T-cell (primary cell): Measurements from ENCODE around the gene SAMD14. TPM values are rescaled to one million over a fixed set of nuclear protein-coding genes. Genes with fewer than 3 reads are reported as not detected.
A peak's percentile ranks its signal among the peaks of the same experiment; 100 is the strongest.

ENCODE experiments used
- ATAC-seq, 4 experiments: fragments of 200-7000 bp in 3 of 4; fragments of 150-1000 bp in 1 of 4; cut with Tn5 transposase; replicated peaks in 1 of 4; 1 replicate in 3 of 4; 2 replicates in 1 of 4; pipeline ENCODE4 v1.10.0; 2021; ENCODE audit warnings: moderate library complexity in 3 of 4, mild to moderate bottlenecking in 2 of 4, moderate number of reproducible peaks in 1 of 4
- CTCF ChIA-PET, 2 donors: fragments of 300-600 bp; sonication (Branson Sonifier 250); formaldehyde crosslinking; loops; one replicate each; lab custom pipeline; 2022; ENCODE audit warnings: antibody characterized with exemption in 2 of 2; lab: Charles Lee
- POLR2A ChIA-PET, 2 donors: fragments of 300-600 bp; sonication (Branson Sonifier 250); formaldehyde crosslinking; loops; one replicate each; lab custom pipeline; 2022; ENCODE audit warnings: antibody characterized with exemption in 2 of 2; lab: Charles Lee
- DNase-seq, 35 experiments: peaks; one replicate each; pipeline versions ENCODE4 v3.0.0 to v3.0.0-alpha.2; 2013 to 2023
- H3K27ac ChIP-seq: one replicate; pipeline ENCODE4 v1.5.1; 2013; ENCODE audit warnings: low read length
- H3K27me3 ChIP-seq, 2 experiments: replicated peaks in 1 of 2; 1 replicate in 1 of 2; 2 replicates in 1 of 2; pipeline versions ENCODE4 v1.6.1 to v1.7.0; 2013; ENCODE audit warnings: low read length in 1 of 2, mixed read lengths in 1 of 2; ENCODE audit not compliant: control insufficient read depth in 2 of 2, insufficient read depth in 2 of 2; ENCODE audit errors: extremely low read depth in 1 of 2
- H3K36me3 ChIP-seq, 2 donors: 1 replicate in 1 of 2; 2 replicates in 1 of 2; pipeline versions ENCODE4 v1.6.1 to v1.7.0; 2013; ENCODE audit warnings: low read length in 1 of 2; ENCODE audit not compliant: control insufficient read depth in 2 of 2, insufficient read depth in 1 of 2; ENCODE audit errors: extremely low read depth in 1 of 2
- H3K4me1 ChIP-seq, 2 experiments: 1 replicate in 1 of 2; 2 replicates in 1 of 2; pipeline versions ENCODE4 v1.6.1 to v1.7.0; 2013; ENCODE audit warnings: low read length in 2 of 2, mixed read lengths in 1 of 2; ENCODE audit not compliant: insufficient read depth in 2 of 2, control insufficient read depth in 1 of 2; ENCODE audit errors: extremely low read depth in 1 of 2
- H3K4me3 ChIP-seq, 2 donors: 1 replicate in 1 of 2; 2 replicates in 1 of 2; pipeline versions ENCODE4 v1.5.1 to v1.7.0; 2013; ENCODE audit warnings: mild to moderate bottlenecking in 2 of 2, low read length in 1 of 2, moderate library complexity in 1 of 2; ENCODE audit not compliant: control insufficient read depth in 1 of 2; ENCODE audit errors: extremely low read depth in 1 of 2
- H3K9me3 ChIP-seq: 2 replicates; pipeline ENCODE4 v1.7.0; 2013
- H3K27ac Mint-ChIP-seq, 2 donors: one replicate each; pipeline ENCODE4 v1.8.0; 2020 to 2021; ENCODE audit warnings: mild to moderate bottlenecking in 2 of 2, mixed read lengths in 2 of 2
- H3K27me3 Mint-ChIP-seq, 2 donors: one replicate each; pipeline ENCODE4 v1.8.0; 2021 to 2022; ENCODE audit warnings: mixed read lengths in 2 of 2
- H3K36me3 Mint-ChIP-seq: one replicate; pipeline ENCODE4 v1.8.0; 2021; ENCODE audit warnings: mixed read lengths
- H3K4me1 Mint-ChIP-seq, 3 donors: one replicate each; pipeline ENCODE4 v1.8.0; 2020 to 2022; ENCODE audit warnings: mixed read lengths in 3 of 3, mild to moderate bottlenecking in 1 of 3
- H3K4me3 Mint-ChIP-seq, 3 donors: one replicate each; pipeline ENCODE4 v1.8.0; 2020 to 2022; ENCODE audit warnings: mild to moderate bottlenecking in 3 of 3, mixed read lengths in 3 of 3, moderate library complexity in 3 of 3
- H3K9me3 Mint-ChIP-seq, 3 donors: one replicate each; pipeline ENCODE4 v1.8.0; 2020 to 2022; ENCODE audit warnings: mixed read lengths in 3 of 3
- WGBS: methylation state at CpG from one replicate; pipeline ENCODE4 v1.1.5; 2013; ENCODE audit warnings: missing lambda C conversion rate; ENCODE audit not compliant: insufficient coverage; 5-methylcytosine and 5-hydroxymethylcytosine counted together
- total RNA-seq, 35 experiments: library from RNA in 6 of 35; stranded (reverse) in 6 of 35; fragments of 120-200 nt in 1 of 35; gene quantifications; one replicate each; pipeline versions ENCODE4 v1.2.1 to v1.2.4 and lab custom pipeline; 2013 to 2026

SAMD14 gene
- total RNA-seq, 5 donors from 2014 or later (not counting 1 experiment from before 2014, with no cell fraction given), result 0.23 to 0.70 (median 0.35) TPM

GRCh38 chr17:50127697-50128361 lies 2.1 kb downstream of the SAMD14 start:
- POLR2A ChIA-PET, result no interaction called here
- Histone ChIP-seq H3K27ac (no peak overlapping the region), H3K27me3 (peaks cover 0 to 45% of the 10 kb centered on the region in 2 experiments), H3K9me3 (no peaks in the 10 kb centered on the region), H3K4me1 (peaks cover 6 to 30% of the 10 kb centered on the region in 2 experiments), H3K4me3 (no peak overlapping the region), H3K36me3 (no peaks in the 10 kb centered on the region)
- ATAC-seq (no peak), DNase-seq (no peak)
- no peaks in the 10 kb centered on the region for H3K9me3 Mint-ChIP-seq
- WGBS, result no CpG with 5 or more reads among the region's 6 CpGs
- no peak overlapping the region for H3K4me3 Mint-ChIP-seq
- no peaks in the 10 kb centered on the region for H3K36me3 Mint-ChIP-seq
- peaks cover 23 to 36% (median 34%) of the 10 kb centered on the region in 3 donors for H3K4me1 Mint-ChIP-seq
- no peak overlapping the region for H3K27ac Mint-ChIP-seq
- H3K27me3 Mint-ChIP-seq, result peaks cover 12 to 13% of the 10 kb centered on the region in 2 donors
- CTCF ChIA-PET, result no interaction called here

GRCh38 chr17:50125420-50125997 lies 4.5 kb downstream of the SAMD14 start:
- WGBS, result 100% methylated on average over 3 of the region's 4 CpGs
- ATAC-seq, result no peak
- peaks cover 6 to 15% (median 14%) of the 10 kb centered on the region in 3 donors for H3K4me1 Mint-ChIP-seq
- H3K27me3 Mint-ChIP-seq, result peaks cover 6 to 23% of the 10 kb centered on the region in 2 donors
- CTCF ChIA-PET, result interaction anchor here in 1 of 2 donors (0.5 to 1.0 kb wide), 3 partner anchors 91 to 810 kb away, joined by 3 to 6 read pairs (median 3); no protein-coding TSS in a partner anchor
- H3K27ac ChIP-seq, result no peak overlapping the region
- no peak overlapping the region for H3K4me3 Mint-ChIP-seq
- peaks cover 0 to 33% of the 10 kb centered on the region in 2 experiments for H3K27me3 ChIP-seq
- H3K4me3 ChIP-seq, result no peak overlapping the region
- POLR2A ChIA-PET, result interaction anchor here in 1 of 2 donors (0.6 kb wide), 1 partner anchor 11 kb away, joined by 3 read pairs; no protein-coding TSS in a partner anchor
- DNase-seq, result no peak
- H3K4me1 ChIP-seq, result peaks cover 2 to 23% of the 10 kb centered on the region in 2 experiments
- no peaks in the 10 kb centered on the region for H3K36me3 Mint-ChIP-seq
- peak overlapping the region in 1 of 2 donors; percentile 5 for H3K27ac Mint-ChIP-seq
- H3K36me3 ChIP-seq, result no peaks in the 10 kb centered on the region
- H3K9me3 ChIP-seq, result no peaks in the 10 kb centered on the region
- no peaks in the 10 kb centered on the region for H3K9me3 Mint-ChIP-seq

GRCh38 chr17:50123649-50124349 lies 6.2 kb downstream of the SAMD14 start:
- Mint-ChIP-seq H3K9me3 (no peaks in the 10 kb centered on the region), H3K36me3 (no peaks in the 10 kb centered on the region), H3K4me3 (no peak overlapping the region), H3K27me3 (peaks cover 16 to 33% of the 10 kb centered on the region in 2 donors), H3K27ac (no peak overlapping the region), H3K4me1 (peaks cover 4 to 10% (median 10%) of the 10 kb centered on the region in 3 donors)
- ChIA-PET POLR2A (no interaction called here), CTCF (interaction anchor here in 1 of 2 donors (1.2 kb wide), 1 partner anchor 15 kb away, joined by 3 read pairs; no protein-coding TSS in a partner anchor)
- Histone ChIP-seq H3K36me3 (no peaks in the 10 kb centered on the region), H3K27ac (no peak overlapping the region), H3K9me3 (no peaks in the 10 kb centered on the region), H3K4me3 (no peak overlapping the region), H3K4me1 (peaks cover 2 to 9% of the 10 kb centered on the region in 2 experiments), H3K27me3 (peaks cover 0 to 24% of the 10 kb centered on the region in 2 experiments)
- no peak for DNase-seq
- no peak for ATAC-seq
- WGBS, result 81% methylated on average over 10 of the region's 12 CpGs

GRCh38 chr17:50122945-50123344 lies 7.0 kb downstream of the SAMD14 start:
- Histone ChIP-seq H3K4me3 (no peak overlapping the region), H3K36me3 (no peaks in the 10 kb centered on the region), H3K27me3 (peaks cover 0 to 23% of the 10 kb centered on the region in 2 experiments), H3K4me1 (peaks cover 0 to 4% of the 10 kb centered on the region in 2 experiments), H3K27ac (no peak overlapping the region), H3K9me3 (no peaks in the 10 kb centered on the region)
- no peak for DNase-seq
- H3K9me3 Mint-ChIP-seq, result no peaks in the 10 kb centered on the region
- H3K27ac Mint-ChIP-seq, result no peak overlapping the region
- peaks cover 0 to 5% (median 2%) of the 10 kb centered on the region in 3 donors for H3K4me1 Mint-ChIP-seq
- no peak overlapping the region for H3K4me3 Mint-ChIP-seq
- ChIA-PET CTCF (interaction anchor here in 1 of 2 donors (1.2 kb wide), 1 partner anchor 16 kb away, joined by 3 read pairs; no protein-coding TSS in a partner anchor), POLR2A (interaction anchor here in 1 of 2 donors (0.6 kb wide), 1 partner anchor 1152 kb away, joined by 4 read pairs; no protein-coding TSS in a partner anchor)
- no peaks in the 10 kb centered on the region for H3K36me3 Mint-ChIP-seq
- WGBS, result 90% methylated on average over 2 of the region's 3 CpGs
- H3K27me3 Mint-ChIP-seq, result peaks cover 18 to 27% of the 10 kb centered on the region in 2 donors
- no peak for ATAC-seq

GRCh38 chr17:50120475-50121253 lies 9.3 kb downstream of the SAMD14 start:
- Histone ChIP-seq H3K4me3 (no peak overlapping the region), H3K36me3 (no peaks in the 10 kb centered on the region), H3K27me3 (peaks cover 0 to 39% of the 10 kb centered on the region in 2 experiments), H3K27ac (no peak overlapping the region), H3K4me1 (peaks cover 0 to 12% of the 10 kb centered on the region in 2 experiments), H3K9me3 (no peaks in the 10 kb centered on the region)
- WGBS, result 68% methylated on average over 5 of the region's 7 CpGs
- CTCF ChIA-PET, result no interaction called here
- DNase-seq (no peak), ATAC-seq (no peak)
- Mint-ChIP-seq H3K9me3 (no peaks in the 10 kb centered on the region), H3K4me1 (peaks cover 0 to 8% (median 6%) of the 10 kb centered on the region in 3 donors), H3K27me3 (peaks cover 34 to 37% of the 10 kb centered on the region in 2 donors), H3K36me3 (no peaks in the 10 kb centered on the region), H3K27ac (no peak overlapping the region), H3K4me3 (no peak overlapping the region)
- POLR2A ChIA-PET, result no interaction called here
